Measurements from ENCODE around the gene SCARF2.

DNA sequence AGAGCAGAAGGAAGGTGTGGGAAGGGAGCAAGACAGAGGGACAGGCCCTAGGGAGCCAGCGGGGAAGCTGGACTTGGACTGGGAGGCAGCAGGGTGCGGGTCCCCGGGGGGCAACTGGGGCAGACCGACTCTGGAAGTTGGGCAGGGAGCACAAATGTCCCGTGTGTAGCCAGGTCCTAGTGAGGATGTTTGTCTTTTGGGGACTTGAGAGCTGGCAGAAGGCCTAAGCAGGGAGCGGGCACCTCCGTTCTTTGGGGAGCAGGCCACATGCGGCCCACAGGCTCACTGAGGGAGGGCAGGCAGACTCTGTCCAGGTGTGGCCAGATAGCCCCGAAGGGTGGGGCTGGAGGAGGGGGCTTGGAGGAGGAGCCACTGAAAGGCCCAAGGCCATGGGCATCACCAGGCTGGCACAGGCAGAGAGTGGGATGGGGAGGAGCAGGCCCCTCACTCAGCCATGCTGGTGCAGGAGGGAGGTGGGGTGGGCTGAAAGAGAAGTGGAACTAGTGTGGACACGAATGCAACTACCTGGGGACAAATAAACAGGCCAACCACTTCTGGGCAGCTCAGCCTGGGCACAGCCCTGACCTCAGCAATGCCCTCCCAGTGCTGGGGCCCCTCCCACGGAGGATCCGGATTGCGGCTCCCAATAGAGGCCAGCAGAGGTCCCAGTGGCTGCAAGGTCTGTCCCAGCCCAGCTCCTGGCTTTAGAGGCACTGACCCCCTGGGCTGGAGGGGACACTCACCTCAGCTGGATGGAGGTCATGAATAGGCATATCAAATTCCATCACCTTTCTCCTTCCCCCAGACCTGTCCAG lies 1.3 kb upstream of the SCARF2 start:
- TF ChIP-seq, protein P1, sequence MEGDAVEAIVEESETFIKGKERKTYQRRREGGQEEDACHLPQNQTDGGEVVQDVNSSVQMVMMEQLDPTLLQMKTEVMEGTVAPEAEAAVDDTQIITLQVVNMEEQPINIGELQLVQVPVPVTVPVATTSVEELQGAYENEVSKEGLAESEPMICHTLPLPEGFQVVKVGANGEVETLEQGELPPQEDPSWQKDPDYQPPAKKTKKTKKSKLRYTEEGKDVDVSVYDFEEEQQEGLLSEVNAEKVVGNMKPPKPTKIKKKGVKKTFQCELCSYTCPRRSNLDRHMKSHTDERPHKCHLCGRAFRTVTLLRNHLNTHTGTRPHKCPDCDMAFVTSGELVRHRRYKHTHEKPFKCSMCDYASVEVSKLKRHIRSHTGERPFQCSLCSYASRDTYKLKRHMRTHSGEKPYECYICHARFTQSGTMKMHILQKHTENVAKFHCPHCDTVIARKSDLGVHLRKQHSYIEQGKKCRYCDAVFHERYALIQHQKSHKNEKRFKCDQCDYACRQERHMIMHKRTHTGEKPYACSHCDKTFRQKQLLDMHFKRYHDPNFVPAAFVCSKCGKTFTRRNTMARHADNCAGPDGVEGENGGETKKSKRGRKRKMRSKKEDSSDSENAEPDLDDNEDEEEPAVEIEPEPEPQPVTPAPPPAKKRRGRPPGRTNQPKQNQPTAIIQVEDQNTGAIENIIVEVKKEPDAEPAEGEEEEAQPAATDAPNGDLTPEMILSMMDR (conservative IDR thresholded peaks at IDR 0.05 in 1 of 2, IDR thresholded peaks at IDR 0.05 in 1 of 2; ENCODE audit: extremely low read depth in 1 of 2, insufficient read depth in 1 of 2, low read depth in 1 of 2, low read length in 2 of 2) = no peak
- TF ChIP-seq EZH2 (IDR thresholded peaks at IDR 0.05; ENCODE audit: borderline replicate concordance, low read length) = no peak
